Muscle layer of duodenum (tissue), 2 donors: ENCODE data around the gene TCFL5.
A peak's percentile ranks its signal among the peaks of the same experiment; 100 is the strongest.

ENCODE experiments used
- H3K27ac ChIP-seq: one replicate; pipeline ENCODE4 v1.7.0; 2013; ENCODE audit warnings: mild to moderate bottlenecking, low read length
- H3K27me3 ChIP-seq: one replicate; pipeline ENCODE4 v1.7.0; 2013; ENCODE audit warnings: low read depth, mild to moderate bottlenecking, control low read depth, low read length
- H3K36me3 ChIP-seq, 2 donors: one replicate each; pipeline ENCODE4 v1.7.0; 2013; ENCODE audit warnings: low read length in 2 of 2, control low read depth in 1 of 2, mild to moderate bottlenecking in 1 of 2; ENCODE audit not compliant: insufficient read depth in 2 of 2, control insufficient read depth in 1 of 2
- H3K4me1 ChIP-seq, 2 donors: one replicate each; pipeline ENCODE4 v1.7.0; 2013; ENCODE audit warnings: low read length in 2 of 2, mild to moderate bottlenecking in 2 of 2, control low read depth in 1 of 2, moderate library complexity in 1 of 2; ENCODE audit not compliant: insufficient read depth in 2 of 2, control insufficient read depth in 1 of 2
- H3K4me3 ChIP-seq, 2 donors: one replicate each; pipeline ENCODE4 v1.7.0; 2013; ENCODE audit warnings: low read length in 2 of 2, low read depth in 1 of 2, mild to moderate bottlenecking in 1 of 2
- H3K9me3 ChIP-seq, 2 donors: one replicate each; pipeline ENCODE4 v1.7.0; 2013; ENCODE audit warnings: low read length in 2 of 2, control low read depth in 1 of 2, mild to moderate bottlenecking in 1 of 2; ENCODE audit not compliant: control insufficient read depth in 1 of 2
- donor health status: healthy.

TCFL5 gene

DNA sequence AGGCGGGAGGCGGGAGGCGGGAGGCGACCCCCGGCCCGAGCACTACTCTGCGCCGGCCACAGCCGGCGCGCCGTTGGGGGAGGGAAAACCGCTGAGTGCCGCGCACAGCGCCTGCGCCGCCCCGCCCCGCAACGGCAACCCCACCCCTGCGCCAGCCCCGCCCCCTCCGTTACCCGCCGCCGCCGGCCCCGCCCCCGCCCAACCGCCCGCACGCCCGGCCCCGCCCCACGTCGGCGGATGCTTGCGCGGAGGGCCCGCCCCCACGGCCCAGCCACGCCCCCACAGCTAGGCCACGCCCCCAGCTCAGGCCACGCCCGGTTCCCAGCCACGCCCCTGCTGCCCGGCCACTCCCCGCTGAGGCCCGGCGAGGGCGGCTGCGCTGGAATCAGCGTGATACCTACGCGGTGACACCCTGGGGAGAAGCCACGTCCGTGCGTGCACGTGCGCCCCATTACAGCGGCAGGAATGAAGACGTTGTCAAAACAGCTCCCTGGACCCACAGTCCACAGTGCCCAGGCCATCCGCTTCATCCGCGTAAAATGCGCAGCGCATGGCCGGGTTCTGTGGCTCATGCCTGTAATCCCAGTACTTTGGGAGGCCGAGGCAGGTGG lies at the start of gene TCFL5:
Gene TCFL5, minus strand, starts transcription at position 97 of the 611 bp plus-strand sequence. CDS start 152 bp downstream, outside the sequence.
- H3K27me3 ChIP-seq, result peaks cover 5% of the 10 kb centered on the region
- H3K4me1 ChIP-seq, result peaks cover 0 to 10% of the 10 kb centered on the region in 2 donors
- peak within 1 kb of the TSS in 1 of 2 donors; percentile 56 for H3K4me3 ChIP-seq
- peaks cover under 1 to 9% of the 10 kb centered on the region in 2 donors for H3K36me3 ChIP-seq
- no peak within 1 kb of the TSS for H3K27ac ChIP-seq
- H3K9me3 ChIP-seq, result no peaks in the 10 kb centered on the region

DNA sequence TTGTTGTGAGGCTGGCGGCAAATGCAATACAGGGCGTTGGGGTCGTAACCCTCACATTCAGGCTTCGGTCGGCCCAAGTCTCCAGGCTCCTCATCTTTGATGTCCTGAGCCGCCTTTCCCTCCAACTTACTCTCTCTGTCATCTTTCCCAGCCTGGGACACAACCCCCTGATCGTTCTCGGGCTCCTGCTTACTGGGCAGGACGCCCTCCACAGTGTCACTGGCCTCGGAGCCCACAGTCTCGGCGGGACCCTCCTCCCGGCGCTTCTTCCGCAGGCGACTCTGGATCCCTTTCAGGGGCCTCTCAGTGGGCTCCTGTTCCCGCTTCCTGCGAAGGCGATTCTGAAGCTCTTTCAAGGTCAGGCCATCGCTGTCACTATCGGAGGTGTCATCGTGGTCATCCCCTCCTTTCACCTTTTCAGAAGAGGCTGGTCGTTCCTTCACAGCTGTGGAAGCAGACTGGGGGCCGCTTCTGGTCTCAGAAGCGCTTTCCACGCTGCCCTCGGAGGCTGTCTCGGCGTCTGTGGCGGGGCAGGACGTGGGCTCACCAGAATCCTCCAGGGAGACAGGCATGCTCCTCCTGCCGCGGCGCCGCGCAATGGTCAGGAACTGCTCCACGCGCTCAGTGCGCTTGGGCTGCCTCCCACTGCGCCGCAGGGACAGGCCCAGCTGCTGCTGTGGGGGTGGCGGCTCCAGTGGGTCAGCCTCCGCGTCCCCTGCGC lies 49.3 kb upstream of the TCFL5 start:
- Histone ChIP-seq H3K27me3 (no peaks in the 10 kb centered on the region), H3K36me3 (peaks cover 63 to 68% of the 10 kb centered on the region in 2 donors), H3K4me1 (peaks cover 5 to 27% of the 10 kb centered on the region in 2 donors), H3K4me3 (no peak overlapping the region), H3K27ac (no peak overlapping the region), H3K9me3 (no peaks in the 10 kb centered on the region)

DNA sequence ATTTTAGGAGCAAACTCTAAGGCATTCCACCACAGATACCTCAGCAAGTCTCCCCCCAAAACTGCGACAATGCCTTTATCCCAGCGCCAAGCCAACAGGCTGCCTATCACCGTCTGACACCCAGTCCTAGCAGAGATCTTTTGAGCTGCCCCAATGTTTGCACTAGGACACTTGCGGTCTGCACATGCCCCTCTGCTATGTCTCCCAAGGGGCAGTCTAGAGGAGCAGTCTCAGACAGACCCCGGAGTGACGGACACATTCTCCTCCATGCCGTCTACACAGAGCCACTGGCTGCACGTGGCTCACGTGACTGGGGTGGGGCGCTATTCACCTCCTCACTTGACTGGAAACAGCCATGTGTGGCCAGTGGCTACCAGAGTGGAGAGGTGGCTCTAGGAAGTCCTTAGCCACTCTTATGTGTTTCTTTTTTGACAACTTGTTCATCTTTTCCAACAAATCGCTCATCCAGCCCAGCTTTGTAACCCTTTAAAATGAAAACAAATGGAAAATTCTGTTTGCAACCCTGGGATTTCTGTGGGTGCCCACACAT lies 48.7 kb upstream of the TCFL5 start:
- H3K4me3 ChIP-seq, result no peak overlapping the region
- peaks cover 69 to 75% of the 10 kb centered on the region in 2 donors for H3K36me3 ChIP-seq
- peaks cover 5 to 21% of the 10 kb centered on the region in 2 donors for H3K4me1 ChIP-seq
- no peaks in the 10 kb centered on the region for H3K9me3 ChIP-seq
- H3K27me3 ChIP-seq, result no peaks in the 10 kb centered on the region
- H3K27ac ChIP-seq, result no peak overlapping the region

DNA sequence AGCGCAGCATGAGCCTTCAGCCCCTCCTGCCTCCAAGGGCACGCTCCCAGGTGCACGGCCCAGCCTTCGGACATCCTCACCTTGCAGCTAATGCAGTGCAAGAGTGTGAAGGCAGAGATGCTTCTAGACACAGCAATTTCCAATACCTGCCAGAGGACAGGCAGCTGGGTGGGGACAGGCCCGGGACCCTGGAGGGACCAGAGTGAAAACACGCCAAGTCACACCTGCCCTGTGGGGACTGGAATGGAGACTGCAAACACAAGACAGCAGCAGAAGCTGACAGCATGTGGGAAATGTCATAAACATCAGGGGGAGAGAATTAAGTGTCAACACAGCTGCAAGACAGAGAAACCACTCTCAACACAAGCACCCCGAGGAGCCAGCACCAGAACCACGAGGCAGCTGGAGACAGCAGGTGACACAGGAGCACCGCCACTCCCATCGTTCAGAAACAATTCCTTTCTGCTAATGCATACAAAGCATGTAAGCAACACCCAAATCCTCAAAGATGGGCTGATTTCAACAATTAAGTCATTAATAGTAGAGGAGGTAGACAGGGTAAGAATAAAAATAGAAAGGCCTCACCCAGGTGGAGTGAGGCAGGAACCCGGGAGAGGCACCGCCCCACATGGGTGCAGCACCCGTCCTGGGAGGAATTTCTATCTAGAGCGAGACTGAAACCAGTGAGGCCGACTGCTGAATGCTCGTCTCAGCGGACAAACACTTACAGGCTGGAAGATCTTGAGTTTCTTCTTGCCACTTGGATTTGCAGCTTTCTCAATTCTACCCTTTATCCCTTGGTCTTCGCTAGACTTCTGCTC lies 47.6 kb upstream of the TCFL5 start:
- Histone ChIP-seq H3K9me3 (no peaks in the 10 kb centered on the region), H3K27me3 (no peaks in the 10 kb centered on the region), H3K4me3 (no peak overlapping the region), H3K4me1 (peaks cover 0 to 12% of the 10 kb centered on the region in 2 donors), H3K36me3 (peaks cover 76 to 82% of the 10 kb centered on the region in 2 donors), H3K27ac (no peak overlapping the region)

DNA sequence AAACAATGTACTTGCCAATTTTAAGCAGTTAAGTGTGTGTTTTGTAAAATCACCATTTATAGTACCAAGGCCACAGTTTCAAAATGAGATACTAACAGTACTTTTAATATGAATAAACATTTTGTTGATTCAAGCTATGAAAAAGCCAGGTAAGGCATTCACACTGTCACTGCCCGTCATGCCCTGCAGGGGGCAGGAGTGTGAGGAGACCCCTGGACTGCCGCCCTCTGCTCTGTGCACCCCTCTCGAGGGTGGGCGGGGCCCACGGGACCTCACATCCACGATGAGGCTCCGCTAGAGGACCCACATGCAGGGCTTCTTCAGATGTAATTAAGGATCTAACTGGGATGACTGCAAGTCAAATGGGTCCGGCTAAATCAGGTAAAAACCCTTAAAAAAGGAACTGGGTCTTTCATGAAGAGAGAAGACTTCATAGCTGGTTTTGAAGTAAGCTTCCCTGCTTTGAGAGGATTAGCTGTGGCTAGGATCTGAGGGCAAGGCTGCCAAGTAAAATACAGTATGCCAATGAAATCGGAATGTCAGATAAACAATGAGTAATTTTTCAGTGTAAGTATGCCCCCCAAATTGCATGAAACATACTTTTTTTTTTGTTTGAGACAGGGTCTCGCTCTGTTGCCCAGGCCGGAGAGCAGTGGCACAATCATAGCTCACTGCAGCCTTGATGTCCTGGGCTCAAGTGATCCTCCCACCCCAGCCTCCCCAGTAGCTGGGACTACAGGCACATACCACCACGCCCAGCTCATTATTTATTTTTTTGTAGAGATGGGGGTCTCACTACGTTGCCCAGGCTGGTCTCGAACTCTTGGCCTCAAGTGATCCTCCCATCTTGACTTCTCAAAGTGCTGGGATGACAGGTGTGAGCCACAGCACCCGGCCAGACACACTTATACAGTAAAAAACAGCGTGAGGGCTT lies 46.0 kb upstream of the TCFL5 start:
- no peaks in the 10 kb centered on the region for H3K27me3 ChIP-seq
- no peak overlapping the region for H3K27ac ChIP-seq
- H3K4me3 ChIP-seq, result no peak overlapping the region
- H3K36me3 ChIP-seq, result peaks cover 81 to 86% of the 10 kb centered on the region in 2 donors
- no peaks in the 10 kb centered on the region for H3K4me1 ChIP-seq
- no peaks in the 10 kb centered on the region for H3K9me3 ChIP-seq

DNA sequence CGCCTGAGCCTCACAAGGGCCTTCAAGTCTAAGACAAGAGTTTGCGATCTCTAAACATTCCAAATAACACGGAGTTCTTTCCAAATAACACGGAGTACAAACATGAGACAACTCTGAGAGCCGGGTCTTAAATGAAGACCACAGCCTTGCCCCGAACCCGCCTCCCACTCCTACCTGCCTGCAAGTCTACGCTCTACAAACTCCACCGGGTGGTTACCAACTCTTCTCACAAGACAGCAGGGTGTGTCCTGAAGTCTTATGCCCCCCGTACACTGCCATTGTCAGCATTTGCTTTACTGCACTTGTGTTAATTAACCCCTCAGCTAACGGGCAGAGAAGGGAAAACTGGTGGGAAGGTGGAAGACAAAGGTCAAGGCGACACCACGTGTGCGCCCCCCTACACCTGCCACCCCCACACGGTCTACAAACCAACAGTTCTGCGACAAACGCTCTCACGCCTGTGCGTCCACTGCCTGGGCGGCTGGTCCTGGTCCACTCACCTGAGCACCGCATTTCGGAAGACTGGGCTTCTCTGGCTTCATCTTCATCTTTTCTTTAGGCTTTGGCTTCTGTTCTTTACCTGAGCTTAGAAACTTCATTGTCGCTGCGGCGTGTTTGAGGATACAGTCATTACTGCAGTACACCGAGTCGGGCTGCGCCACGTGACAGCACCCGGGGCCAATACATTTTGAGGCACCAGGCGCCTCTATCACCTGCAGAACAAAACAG lies 45.2 kb upstream of the TCFL5 start:
- Histone ChIP-seq H3K27me3 (no peaks in the 10 kb centered on the region), H3K4me3 (no peak overlapping the region), H3K27ac (no peak overlapping the region), H3K9me3 (no peaks in the 10 kb centered on the region), H3K36me3 (peaks cover 82 to 87% of the 10 kb centered on the region in 2 donors), H3K4me1 (no peaks in the 10 kb centered on the region)

DNA sequence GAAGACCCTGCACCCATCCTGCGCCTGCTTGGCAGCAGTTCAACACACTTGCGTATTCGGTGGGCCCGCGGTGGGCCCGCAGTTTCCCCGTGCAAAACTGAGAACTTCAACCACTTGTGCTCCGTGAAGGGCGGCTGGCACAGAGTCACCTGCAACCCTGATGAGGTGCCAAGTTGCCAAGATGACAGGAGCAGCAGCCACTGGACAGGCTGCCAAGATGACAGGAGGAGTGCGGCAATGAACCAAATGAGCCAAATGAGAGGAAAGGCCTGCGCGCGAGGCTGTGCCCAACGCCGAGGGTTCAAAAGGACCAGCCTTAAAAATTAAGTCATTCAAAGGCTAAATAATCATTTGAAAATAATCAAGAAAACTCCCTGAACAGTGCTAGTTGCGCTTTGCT lies 44.6 kb upstream of the TCFL5 start:
- Histone ChIP-seq H3K9me3 (no peaks in the 10 kb centered on the region), H3K4me3 (no peak overlapping the region), H3K36me3 (peaks cover 81 to 83% of the 10 kb centered on the region in 2 donors), H3K27ac (no peak overlapping the region), H3K27me3 (no peaks in the 10 kb centered on the region), H3K4me1 (no peaks in the 10 kb centered on the region)

DNA sequence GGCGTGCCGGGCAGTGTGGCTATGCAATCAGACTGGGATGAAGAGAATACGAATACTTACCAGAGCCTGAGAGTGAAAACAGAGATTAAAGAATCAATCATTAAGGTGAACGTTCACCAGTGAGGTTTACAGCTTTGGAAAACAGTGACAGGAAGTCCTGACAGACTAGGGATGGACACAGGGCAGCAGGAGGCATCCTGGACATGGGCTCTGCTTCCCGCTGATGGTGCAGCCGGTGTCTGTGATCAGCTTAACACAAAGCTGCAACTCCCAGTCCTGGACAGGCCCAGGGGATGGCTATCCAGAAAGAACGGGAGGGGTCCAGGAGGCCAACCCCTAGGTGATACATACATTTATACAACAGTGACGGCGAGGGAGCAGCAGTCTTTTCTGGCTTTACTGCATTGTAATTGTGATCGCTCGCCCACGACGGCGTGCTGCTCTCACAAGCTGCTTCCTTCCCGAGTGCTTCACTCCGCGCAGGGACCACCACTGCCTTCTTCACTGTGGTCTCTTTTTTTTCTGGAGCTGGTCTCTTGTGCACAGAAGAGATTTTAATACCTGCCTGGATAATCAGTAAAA lies 44.0 kb upstream of the TCFL5 start:
- no peaks in the 10 kb centered on the region for H3K9me3 ChIP-seq
- no peak overlapping the region for H3K27ac ChIP-seq
- peaks cover 0 to 2% of the 10 kb centered on the region in 2 donors for H3K4me1 ChIP-seq
- H3K36me3 ChIP-seq, result peaks cover 76 to 78% of the 10 kb centered on the region in 2 donors
- no peak overlapping the region for H3K4me3 ChIP-seq
- H3K27me3 ChIP-seq, result no peaks in the 10 kb centered on the region

DNA sequence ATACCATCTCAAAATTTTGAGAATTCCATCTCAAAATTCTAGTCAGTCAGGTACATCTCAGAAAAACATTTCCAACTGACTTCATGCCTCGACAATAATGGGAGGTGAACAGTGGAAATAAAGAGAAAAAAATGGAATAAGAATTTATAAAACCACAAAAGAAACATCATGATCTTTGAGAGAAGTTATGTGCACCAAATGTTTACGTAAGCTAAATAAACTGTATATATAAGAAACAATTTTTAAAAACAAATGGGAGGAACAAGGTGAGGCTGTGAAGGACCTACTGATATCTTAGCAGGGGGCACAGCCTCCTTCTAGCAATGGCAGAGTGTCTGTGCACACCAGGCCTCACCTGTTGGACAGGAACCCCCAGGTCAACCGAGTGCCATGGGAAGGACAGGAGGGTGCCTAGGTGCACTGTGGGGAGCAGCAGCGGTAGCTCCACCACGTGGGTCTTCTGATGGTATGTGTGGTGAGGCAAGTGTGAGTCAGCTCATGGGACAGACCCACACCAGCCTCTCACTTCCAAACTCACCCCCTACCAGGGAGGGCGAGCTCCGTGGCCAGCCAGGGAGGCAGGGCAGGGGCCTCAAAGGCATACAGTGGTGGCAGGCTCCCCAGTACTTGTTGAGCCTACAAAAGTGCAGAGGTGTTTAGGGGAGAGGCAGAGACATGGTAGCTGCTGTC lies 41.4 kb upstream of the TCFL5 start:
- Histone ChIP-seq H3K4me1 (peaks cover 5 to 14% of the 10 kb centered on the region in 2 donors), H3K27me3 (no peaks in the 10 kb centered on the region), H3K4me3 (no peak overlapping the region), H3K9me3 (no peaks in the 10 kb centered on the region), H3K36me3 (peaks cover 50 to 56% of the 10 kb centered on the region in 2 donors), H3K27ac (no peak overlapping the region)
